HG03354 (cell line): Measurements from ENCODE around the gene BICD2.

Experiments
- ATAC-seq: cut with Tn5 transposase; IDR thresholded peaks from one replicate; pipeline ENCODE4 v1.9.1; 2021; ENCODE audit warnings: mild to moderate bottlenecking; ENCODE audit not compliant: unreplicated experiment, poor library complexity, severe bottlenecking

Gene BICD2

GRCh38 chr9:92682269-92682668 lies 82.4 kb downstream of the BICD2 start:
- ATAC-seq = no peak

GRCh38 chr9:92680166-92681119 lies 84.2 kb downstream of the BICD2 start:
- no peak for ATAC-seq

DNA sequence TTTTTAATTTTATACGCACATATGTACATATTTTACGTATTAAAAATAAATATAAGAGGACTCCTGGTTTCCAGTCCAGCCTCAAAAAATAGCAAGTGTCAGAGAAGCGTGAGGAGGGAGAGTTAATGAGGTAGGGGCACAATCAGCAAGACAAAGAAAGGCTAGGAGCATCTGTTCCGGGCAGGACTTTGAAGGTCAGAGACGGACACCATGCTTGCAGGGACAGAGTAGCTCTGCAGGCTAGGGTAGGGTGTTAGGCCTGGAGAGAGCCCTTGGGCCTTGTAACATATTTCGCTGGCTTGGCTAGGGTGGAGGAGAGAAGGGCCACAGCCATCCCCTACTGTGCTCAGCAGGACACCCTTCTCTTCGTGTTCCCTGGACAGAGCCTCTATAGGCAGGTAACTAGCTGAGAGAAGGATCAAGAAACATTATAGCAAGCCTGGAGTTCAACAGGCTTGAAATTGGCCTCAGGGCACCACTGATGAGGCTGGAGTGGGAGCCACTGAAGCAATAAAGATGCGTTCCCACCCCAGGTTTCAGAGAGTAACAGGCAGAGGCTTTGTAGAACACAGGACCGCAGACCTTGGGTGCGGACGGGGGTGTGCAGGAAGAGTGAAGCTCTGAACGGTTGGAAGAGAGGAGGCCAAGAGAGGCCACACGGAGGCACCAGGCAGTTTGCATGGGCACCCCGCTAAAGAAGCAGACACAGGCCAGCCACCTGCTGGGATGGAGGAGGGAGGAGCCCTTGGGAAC lies 85.0 kb downstream of the BICD2 start:
- ATAC-seq = no peak

GRCh38 chr9:92671323-92671722 lies 93.3 kb downstream of the BICD2 start:
- ATAC-seq = no peak

GRCh38 chr9:92669890-92670708 lies 94.5 kb downstream of the BICD2 start, which contains the start of gene IPPK:
TSS of gene IPPK (minus strand) at chr9:92670131. CDS start at chr9:92669988, 143 bp downstream.
- ATAC-seq = peak; percentile 94

DNA sequence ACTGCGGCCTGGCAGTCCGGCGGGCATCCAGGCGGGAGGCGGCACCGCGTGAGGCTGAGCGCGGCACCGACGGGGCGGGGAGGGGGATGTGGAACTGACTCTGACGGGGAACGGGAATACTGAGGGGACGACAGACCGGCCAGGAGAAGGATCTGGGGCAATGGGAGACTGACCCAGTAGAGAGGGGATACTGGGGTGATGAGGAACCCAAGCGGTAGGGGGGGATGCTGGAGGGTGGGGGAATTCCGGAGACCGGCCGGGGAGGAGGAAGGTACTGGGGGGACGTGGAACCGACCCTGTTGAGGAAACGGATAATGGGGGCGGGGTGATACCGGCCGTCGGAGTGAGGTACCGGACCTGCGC lies 95.1 kb downstream of the BICD2 start:
- peak; percentile 15 for ATAC-seq

DNA sequence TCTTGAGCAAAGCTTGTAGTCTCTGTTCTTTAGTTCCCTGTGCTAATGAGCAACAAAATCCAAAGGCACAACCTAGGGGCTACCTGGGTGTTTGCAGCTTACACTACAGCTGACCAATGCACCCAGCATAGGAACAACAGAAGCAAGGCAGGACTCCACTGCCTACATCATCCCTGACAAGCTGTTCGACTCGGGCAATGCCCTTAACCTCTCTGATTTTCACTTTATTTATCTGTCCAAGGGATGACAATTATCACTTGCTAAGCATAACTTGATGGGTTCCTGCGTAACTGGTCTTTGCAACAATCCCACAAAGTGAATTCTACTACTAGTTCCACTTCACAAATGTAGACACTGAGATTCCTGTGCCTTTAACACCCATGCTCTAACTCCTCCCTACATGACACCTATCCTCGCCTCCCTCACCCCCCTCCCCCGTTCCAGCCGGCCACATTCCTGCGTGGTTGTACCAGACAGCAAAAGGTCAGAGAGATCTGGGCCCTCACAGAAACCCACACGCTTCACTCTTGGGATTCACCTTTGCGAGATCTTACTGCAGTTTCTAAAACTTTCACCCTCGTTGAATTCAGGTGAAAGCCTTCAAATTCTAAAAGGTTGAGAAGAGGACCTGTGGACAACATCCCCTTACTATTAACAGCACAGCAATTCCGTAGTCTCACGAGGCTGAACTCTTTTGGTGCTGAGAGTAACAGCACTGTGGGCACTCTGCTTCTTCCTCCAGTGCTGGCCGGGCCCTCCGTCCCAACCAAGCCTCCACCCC lies 95.7 kb downstream of the BICD2 start:
- ATAC-seq = no peak

GRCh38 chr9:92666912-92667532 lies 97.6 kb downstream of the BICD2 start:
- no peak for ATAC-seq

DNA sequence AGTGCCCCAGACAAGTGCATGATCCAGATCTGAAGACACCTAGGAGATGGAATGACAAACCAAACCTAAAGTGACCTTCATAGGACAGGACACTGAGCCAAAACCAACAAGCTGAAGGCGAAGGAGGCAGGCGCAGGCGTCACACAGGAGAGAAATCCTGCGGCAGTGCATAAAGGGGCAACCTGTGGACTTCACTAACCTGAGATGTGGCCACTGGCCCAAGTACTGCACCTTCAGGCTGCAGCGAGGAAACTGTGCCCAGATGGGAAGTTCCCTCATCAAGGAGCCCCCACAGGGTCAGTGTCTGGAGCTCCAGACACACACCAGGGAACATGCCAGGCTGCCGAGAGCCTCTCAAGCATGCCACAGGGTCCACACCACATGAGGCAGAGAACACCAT lies 98.4 kb downstream of the BICD2 start:
- no peak for ATAC-seq

DNA sequence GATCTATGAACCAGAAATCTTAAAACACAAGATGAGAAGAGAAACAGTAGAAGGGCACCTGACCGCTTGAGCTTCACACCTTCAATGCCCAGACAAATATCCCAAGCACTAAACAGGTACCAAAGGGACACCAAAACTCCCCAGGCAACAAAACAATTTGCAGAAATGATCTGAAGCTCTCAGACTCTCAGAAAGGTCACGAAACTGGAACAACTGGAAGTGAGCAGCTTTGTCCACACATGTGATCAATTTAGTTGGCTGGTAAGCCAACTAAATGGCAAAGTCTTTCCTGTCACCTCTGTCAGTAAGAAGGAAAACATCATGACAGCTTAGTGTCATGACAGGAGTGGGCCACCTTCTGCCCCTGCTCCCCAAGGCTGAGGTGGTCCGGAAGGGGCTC lies 98.8 kb downstream of the BICD2 start:
- ATAC-seq = no peak

DNA sequence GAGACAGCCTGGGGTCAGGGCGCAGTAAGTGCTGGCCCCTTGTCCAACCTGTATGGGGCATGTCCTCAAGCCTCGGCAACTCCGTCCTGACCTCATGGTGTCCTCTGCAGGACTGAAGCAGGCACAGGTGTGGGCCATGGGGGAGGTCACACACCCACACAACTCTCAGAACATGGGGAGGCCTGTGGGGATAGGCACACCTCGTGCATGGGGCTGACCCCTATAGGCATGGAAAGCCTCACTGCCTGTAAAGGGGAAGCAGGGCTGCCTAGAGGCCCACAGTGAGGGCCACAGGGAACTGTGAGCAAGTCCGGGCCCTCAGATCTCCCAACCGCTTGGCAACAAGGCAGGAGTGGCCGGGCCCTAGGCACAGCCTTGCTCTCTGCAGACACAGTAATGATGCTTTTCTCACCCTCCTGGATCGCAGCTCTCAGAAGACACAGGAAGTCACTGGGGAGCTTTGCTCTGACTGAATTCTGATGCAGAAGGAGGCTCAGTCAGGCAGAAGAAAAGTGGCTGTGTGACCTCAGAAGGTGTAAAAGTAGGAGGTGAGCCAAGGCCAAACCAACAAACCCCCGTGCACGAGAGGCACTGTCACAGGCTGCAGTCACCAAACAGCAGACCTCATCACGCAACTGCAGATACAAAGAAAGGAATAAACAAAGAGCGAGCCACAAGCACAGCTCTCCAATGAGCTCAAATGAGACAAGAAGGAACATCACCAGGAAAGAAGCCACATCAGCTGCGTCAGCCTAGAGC lies 100.1 kb downstream of the BICD2 start:
- ATAC-seq = no peak

GRCh38 chr9:92663951-92664350 lies 100.7 kb downstream of the BICD2 start:
- ATAC-seq = no peak

DNA sequence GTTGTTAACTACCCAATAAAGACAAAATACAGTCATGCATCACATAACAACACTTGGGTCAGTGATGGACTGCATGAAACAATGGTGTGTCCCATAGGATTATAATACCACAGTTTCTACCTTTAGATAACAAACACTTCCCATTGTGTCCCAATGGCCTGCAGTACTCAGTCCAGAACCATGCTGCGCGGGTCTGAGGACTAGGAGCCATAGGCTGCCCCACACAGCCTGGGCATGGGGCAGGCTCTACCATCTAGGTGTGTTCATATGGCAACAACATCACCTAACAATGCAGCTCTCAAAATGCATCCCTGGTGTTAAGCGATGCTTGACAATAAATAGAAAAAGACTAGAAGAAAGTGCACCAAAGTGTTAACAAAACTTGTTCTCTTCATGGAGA lies 101.5 kb downstream of the BICD2 start:
- ATAC-seq = no peak

- ATAC-seq = no peak
These were observed 102.9 kb downstream of the BICD2 start for GRCh38 chr9:92661743-92662142.
